HL-60 (cell line): Measurements from ENCODE around the gene MAN2B2.

Source experiments
- CTCF ChIP-seq: IDR thresholded peaks from one replicate; pipeline ENCODE4 v1.5.1; 2011; ENCODE audit warnings: low read length, control low read depth, inconsistent platforms; ENCODE audit not compliant: insufficient read depth
- GABPA ChIP-seq: IDR thresholded peaks from 2 replicates; pipeline ENCODE4 v1.6.1; 2012; ENCODE audit warnings: low read depth
- POLR2AphosphoS5 ChIP-seq: IDR thresholded peaks from 2 replicates; pipeline ENCODE4 v1.6.1; 2012; ENCODE audit warnings: low read depth
- REST ChIP-seq: IDR thresholded peaks from 2 replicates; pipeline ENCODE4 v1.6.1; 2012; ENCODE audit warnings: low read depth; ENCODE audit not compliant: insufficient replicate concordance

GRCh38 chr4:6561706-6562371 lies 13.2 kb upstream of the MAN2B2 start:
- TF ChIP-seq CTCF (no peak), REST (no peak), POLR2AphosphoS5 (no peak), GABPA (no peak)
